ENCODE measurements around the gene SYNC.
"Not testable (repeated sequence)": the region's sequence is repeated elsewhere in the genome, so short reads cannot be mapped to it uniquely, and the experiment has no call there.

Gene SYNC

DNA sequence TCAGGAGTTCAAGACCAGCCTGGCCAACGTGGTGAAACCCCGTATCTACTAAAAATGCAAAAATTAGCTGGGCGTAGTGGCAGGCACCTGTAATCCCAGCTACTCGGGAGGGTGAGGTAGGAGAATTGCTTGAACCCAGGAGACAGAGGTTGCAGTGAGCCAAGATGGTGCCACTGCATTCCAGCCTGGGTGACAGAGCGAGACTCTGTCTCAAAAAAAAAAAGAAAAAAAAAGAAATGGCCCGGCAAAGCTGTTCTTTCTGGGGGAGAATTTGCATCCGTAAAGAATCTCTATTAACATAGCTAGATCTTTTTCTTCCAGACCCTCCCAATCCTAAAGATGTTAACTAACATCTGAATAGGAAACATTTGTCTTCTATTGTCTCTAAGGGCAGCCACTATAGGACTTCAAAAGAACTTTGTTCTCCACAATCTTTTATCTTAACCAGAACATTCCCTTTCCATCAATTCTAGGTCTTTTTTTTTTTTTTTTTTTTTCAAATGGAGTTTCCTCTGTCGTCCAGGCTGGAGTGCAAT, 60.2 kb downstream of the SYNC start:
- DNase-seq (ENCODE audit: low read depth in 2 of 2) = not testable (repeated sequence)

DNA sequence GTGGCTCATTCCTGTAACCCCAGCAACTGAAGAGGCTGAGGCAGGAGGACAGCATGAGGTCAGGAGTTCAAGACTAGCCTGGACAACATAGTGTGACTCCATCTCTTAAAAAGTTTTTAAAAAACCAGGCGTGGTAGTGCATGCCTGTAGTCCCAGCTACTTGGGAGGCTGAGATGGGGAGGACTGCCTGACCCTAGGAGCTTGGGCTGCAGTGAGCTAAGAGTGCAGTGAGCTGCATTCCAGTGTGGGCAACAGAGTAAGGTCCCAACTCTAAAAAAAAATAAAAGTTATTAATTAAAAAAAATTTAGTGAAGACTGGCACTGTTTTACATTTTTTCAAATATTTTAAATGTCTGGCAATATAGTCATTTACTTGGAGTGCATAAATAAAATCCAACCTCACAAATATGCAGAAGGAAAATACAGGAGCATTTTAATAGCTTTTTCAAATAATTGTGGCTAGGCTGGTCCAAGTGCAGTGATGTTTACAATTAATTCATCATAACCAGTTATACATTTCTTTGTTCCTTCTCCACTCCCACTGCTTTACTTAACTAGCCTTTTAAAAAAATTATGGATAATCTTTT, 63.0 kb downstream of the SYNC start:
- DNase-seq (ENCODE audit: low read depth in 2 of 2) = no peak

DNA sequence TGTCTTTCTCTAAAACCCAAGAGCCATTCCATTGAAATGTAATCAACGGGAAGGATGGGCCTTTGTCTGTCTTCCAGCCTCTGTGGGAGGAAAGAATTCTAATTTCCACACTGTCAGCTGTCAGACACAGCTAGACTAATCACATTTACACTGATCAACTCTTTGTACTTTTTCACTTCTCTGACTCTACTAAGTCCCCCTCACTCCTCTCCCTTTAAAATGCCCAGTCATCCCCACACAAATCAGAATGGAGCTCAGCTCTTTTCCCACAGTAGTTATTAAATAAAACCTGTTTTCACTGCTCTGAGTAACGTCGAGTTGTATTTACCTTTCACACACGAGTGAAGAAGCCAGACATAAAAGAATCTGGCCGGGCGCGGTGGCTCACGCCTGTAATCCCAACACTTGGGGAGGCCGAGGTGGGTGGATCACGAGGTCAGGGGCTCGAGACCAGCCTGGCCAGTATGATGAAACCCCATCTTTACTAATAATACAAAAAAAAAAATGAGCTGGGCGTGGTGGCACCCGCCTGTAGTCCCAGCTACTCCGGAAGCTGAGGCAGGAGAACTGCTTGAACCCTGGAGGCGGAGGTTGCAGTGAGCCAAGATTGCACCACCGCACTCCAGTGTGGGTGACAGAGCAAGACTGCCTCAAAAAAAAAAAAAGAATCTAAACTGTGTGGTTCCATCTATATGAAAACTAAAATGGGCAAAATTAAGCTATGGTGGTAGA, 65.5 kb downstream of the SYNC start:
- no peak for DNase-seq (ENCODE audit: low read depth in 2 of 2)

DNA sequence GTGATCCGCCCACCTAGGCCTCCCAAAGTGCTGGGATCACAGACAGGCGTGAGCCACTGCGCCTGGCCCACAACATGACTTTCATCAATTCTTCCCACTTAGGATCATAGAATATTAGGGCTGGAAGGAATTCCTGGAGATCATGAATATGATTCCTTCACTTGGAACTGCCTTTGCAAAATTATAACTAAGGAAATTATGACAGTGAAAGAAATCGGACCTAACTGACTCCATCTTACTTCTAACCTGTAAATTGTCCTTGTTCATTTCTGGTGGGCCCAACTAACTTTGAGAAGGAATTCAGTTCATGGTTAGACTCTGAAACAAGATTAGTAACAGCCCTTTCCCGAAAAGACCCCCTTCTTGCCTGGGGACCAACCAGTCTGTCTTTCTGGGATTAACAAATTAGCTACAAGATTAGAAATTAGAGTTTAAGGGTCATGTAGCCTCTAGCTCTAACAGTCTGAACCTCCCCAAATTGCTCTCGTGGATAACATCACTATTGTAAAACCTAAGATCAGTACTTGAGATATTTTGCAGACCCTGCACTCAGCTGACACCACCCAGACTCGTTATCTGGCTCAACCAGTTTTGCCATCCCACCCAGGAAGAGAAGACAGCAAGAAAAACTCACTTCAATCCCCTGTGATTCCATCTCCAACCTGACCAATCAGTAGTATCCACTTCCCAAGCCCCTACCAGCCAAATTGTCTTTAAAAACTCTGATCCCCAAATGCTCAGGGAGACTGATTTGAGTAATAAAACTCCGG, 66.9 kb downstream of the SYNC start:
- no peak for DNase-seq (ENCODE audit: low read depth in 2 of 2)

DNA sequence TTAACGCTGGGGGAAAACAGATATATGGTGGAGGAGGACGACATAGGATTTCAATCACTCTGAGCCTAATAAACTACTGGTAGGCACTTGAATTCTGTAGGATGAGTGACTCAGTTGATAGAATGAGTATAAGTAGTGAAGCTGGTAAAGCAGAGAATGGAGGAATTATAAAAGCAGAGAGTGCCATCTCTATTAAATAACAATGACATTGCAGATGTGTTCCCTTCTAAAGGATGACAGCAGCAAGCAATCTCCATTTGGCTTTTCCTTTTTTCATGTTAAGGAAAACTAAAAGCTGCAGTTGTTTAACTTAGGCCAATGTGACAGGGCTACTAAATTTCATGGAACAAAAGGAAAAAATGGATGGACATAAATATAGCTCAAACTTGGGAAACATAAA, 69.7 kb downstream of the SYNC start:
- DNase-seq (ENCODE audit: low read depth in 2 of 2) = no peak

DNA sequence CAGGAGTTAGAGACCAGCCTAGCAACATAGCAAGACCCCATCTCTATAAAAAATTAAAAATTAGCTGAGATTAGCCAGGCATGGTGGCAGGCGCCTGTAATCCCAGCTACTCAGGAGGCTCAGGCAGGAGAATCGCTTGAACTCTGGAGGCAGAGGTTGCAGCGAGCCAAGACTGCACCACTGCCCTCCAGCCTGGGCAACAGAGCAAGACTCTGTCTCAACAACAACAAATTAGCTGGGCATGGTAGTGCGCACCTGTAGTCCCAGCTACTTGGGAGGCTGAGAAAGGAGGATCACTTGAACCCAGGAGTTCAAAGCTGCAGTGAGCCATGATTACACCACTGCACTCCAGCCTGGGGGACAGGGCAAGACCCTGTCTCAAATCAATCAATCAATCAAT, 72.4 kb downstream of the SYNC start:
- not testable (repeated sequence) for DNase-seq (ENCODE audit: low read depth in 2 of 2)
